ENCODE data around the gene PCGF3.
"Not testable (repeated sequence)": the region's sequence is repeated elsewhere in the genome, so short reads cannot be mapped to it uniquely, and the experiment has no call there.

The PCGF3 gene

GRCh38 chr4:766559-767283 is 61.1 kb downstream of the PCGF3 start:
- no peak for DNase-seq

GRCh38 chr4:768076-768475 is 62.4 kb downstream of the PCGF3 start:
- no peak for DNase-seq

DNA sequence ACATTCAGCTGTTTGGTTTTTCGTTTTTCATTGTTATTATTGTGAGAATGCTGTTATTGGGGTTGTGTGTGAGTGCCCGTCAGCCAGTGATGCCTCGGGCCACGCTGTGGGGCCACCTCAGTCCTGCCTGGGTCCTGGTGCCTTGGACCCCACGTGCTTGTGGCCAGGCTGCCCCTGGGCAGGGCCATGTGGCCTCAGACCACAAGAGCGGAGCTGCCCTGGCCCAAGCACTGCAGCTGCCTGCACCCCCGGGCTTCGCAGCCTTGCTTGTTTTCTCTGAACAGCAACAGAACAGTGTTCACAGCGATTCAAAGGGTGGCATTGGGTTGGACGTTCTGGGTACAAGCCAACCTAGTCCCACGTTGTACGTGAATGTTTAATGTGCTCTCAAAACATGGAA is 63.4 kb downstream of the PCGF3 start:
- no peak for DNase-seq

DNA sequence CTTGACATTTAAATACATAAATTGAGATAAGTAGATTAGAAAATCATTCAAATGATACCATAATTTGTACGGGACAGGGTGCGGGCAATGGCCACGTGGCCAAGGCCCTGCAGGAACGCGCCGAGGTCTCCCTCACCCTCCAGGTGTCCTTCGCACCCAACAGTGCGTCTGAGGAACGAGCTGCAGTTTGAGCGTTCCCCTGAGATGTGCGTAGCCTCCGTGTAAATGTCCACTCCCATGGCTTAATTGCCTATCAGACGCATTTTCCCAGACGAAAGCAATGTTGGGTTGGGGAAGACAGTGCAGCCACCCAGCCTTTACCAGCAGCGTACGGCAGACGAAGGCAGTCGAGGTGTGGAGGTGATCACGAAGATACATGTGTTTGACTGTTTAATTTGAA is 63.9 kb downstream of the PCGF3 start:
- DNase-seq = no peak

- no peak for DNase-seq
Measured at GRCh38 chr4:770022-770421, 64.4 kb downstream of the PCGF3 start.

DNA sequence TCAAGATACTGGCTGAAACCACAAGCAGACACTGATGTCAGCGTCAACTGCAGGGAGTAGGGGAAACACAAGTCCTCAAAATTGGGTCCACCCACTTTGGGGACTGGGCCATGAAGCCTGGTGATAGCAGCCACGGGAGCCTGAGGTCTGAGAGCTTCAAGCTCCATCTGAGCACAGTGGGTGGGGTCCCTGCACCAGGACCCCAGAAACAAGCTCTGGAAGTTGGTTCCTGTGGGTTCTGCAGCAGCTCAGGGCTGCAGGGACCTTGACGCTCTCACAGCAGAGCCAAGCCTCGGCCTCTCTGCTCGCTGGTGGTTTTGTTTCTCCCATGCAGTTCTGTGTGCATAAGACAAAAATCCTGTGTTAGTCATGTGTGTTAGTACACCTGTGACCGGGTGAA is 65.8 kb downstream of the PCGF3 start:
- DNase-seq = no peak

- DNase-seq = no peak
Measured at GRCh38 chr4:772118-772517, 66.5 kb downstream of the PCGF3 start.

GRCh38 chr4:772776-773175 is 67.1 kb downstream of the PCGF3 start:
- no peak for DNase-seq

DNA sequence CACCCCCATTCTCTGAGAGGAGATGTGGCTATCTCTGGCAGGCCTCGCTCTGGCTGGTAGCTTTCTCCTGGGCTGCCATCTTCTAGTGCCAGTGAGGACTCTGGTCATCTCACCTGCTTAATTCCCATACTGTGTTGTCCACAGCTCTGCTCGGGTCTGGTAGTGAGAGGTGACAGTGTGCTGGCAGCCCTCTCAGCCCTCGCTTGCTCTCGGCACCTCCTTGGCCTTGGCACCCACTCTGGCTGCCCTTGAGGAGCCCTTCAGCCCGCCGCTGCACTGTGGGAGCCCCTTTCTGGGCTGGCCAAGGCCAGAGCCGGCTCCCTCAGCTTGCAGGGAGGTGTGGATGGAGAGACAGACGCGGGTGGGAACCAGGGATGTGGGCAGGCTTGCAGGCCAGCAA is 67.6 kb downstream of the PCGF3 start:
- DNase-seq = no peak

DNA sequence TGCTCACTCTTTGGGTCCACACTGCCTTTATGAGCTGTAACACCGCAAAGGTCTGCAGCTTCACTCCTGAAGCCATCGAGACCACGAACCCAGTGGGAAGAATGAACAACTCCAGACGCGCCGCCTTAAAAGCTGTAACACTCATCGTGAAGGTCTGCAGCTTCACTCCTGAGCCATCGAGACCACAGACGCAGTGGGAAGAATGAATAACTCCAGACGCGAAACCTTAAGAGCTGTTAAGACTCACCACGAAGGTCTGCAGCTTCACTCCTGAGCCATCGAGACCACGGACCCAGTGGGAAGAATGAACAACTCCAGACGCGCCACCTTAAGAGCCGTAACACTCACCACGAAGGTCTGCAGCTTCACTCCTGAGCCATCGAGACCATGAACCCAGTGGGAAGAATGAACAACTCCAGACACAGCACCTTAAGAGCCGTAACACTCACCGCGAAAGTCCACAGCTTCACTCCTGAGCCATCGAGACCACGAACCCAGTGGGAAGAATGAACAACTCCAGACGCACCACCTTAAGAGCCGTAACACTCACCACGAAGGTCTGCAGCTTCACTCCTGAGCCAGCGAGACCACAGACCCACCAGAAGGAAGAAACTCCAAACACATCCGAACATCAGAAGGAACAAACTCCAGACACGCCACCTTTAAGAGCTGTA is 68.9 kb downstream of the PCGF3 start:
- DNase-seq = not testable (repeated sequence)

DNA sequence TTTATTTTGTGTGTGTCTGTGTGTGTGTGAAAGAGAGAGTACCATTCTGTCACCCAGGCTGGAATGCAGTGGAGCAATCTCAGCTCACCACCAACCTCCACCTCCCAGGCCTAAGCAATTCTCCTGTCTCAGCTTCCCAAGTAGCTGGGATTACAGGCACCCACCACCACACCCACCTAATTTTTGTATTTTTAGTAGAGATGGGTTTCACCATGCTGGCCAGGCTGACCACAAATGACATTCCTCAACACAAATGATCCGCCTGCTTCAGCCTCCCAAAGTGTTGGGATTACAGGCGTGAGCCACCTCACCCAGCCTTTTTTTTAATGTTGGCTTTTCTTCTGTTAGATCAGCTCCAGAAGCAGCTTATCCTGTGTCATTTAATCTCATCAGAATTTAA is 69.9 kb downstream of the PCGF3 start:
- DNase-seq = not testable (repeated sequence)

DNA sequence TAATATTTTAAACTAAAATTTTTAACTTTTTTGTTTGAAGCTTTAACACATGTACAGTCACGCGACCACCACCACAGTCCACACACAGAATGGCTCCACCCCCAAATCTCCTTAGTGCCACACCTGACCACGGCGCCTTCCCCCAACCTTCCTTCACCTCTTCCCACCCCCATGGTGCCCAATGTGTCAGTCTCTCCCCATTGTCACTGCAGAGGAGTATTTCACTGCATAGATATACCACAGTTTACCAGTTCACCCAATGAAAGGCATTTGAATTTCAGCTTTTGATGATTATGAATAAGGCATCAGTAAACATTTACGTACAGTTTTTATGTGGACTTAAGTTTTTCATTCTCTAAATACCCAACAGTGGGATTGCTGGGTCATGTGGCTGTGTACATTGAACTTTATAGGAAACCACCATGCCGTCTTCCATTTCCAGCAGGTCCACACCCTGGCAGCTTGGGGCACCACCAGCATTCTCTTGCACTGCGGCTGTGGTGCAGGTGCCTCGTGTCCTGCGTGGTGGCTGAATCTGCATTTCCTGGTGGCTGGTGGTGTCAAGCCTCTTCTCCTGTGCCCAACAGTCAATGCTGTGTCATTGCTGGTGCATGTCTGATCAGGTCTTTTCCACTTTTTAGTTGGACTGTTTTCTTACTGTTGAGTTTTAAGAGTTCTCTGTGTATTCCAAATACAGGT is 71.3 kb downstream of the PCGF3 start:
- DNase-seq = no peak

- no peak for DNase-seq
Measured at GRCh38 chr4:777520-778262, 72.1 kb downstream of the PCGF3 start.

DNA sequence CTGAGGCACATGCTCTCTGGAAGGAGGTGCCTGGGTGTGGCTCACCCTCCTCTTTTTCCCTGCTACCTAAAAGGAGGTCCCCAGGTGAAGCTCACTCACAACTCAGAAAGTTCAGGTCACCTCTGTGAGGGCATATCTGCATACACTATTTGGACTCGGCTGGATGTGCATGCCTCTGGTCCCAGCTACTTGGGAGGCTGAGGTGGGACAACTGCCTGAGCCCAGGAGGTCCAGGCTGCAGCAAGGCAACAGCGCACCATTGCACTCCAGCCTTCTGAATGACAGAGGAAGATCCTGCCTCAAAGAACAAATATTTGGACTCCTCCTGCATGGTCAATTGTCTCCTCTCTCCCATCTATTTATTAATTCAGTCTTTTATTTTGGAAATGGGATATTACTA is 73.9 kb downstream of the PCGF3 start:
- DNase-seq = no peak

DNA sequence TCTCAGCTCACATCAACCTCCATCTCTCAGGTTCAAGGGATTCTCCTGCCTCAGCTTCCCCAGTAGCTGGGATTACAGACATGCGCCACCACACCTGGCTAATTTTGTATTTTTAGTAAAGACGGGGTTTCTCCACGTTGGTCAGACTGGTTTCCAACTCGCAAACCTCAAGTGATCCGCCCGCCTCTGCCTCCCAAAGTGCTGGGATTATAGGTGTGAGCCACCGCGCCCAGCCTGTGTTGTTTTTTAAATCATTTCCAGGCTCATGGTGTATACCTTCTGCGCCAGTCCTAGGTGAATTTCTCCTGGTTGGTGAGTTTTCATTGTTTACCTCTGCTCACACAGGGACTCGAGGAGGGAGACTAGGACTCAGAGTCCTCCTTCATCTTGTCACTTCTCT is 74.6 kb downstream of the PCGF3 start:
- DNase-seq = not testable (repeated sequence)

GRCh38 chr4:780716-781492 is 75.3 kb downstream of the PCGF3 start:
- no peak for DNase-seq

GRCh38 chr4:781493-782216 is 76.0 kb downstream of the PCGF3 start:
- DNase-seq = peak; percentile 85 to 89

DNA sequence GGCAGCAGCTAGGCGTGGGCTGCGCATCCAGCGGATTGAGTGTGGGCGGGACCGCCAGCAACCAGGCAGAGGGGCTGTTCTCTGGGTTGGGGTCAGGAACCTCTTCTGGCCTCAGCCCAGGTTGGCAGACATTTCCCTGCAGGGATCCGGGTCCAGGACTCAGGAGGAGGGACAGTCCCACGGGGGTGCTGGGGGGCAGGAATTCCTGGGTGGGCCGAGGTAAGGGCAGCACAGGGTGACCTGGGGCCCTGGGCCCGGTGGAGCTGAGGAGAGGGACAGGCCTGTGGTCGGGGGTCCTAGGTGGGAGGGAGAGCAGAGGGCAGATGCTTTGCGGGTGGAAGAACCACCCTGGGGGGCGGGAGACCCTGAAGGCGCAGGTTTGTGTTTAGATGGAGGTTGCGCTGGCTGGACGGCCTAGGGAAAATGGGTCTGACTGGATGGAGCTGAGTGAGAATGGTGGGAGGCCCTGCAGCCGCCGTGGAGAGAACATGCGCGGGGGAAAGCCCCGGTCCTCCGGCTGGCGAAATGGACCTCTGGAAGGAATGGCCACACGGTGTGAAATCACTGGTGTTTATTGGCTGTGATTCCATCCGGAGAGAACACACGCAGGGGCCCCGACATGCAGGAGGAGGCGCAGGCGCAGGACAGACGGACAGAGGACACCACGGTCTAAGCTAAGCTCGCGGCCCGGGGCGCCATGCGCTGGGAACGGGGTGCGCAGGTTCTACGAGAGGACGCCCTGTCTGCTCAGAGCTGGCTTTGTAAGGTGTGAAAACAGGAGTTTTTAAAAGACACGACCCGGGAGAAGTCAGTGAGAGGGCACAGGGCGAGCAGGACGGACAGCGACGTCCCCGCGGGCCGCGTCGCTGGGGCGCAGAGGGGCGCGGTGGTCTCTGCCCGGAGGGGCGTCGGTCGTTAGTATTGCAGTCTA is 79.0 kb downstream of the PCGF3 start:
- DNase-seq = no peak

DNA sequence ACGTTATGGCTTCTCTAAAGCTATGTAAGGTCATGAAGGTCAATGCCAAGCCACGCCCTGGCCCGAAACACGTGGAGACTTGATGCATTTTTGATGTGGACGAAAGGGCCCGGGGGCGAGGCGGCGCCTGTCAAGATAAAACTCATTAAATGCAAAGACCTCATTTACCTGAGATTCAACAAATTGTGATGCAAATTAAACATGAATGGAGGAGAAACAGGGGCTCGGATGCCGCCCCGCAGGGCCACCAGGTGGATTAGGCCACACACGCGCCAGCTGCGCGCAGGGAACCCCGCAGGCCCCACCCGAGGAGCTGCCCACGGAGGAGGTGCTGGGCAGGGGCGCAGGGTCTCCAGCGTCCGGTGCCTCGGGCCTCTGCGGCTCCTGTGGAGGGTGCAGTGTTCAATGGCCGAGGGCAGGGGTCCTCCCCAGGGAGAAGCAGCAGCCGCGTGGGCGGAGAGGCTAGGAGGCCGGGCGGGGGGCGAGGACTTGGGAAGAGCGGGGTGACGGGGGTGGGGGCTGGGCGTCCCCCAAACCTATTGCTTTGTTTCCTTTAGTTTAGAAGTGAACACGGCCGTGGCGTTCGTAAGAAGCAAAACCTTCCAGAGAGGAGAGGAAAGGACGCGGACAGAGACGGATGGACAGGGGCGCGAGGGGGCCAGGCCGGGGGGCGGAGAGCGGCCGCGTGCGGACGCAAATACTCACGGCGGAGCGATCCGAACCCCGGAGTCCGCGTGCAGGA is 79.9 kb downstream of the PCGF3 start:
- no peak for DNase-seq
